Measurements from ENCODE around the gene KLK5. TPM values are rescaled to one million over a fixed set of nuclear protein-coding genes. Genes with fewer than 3 reads are reported as not detected.

The KLK5 gene
- total RNA-seq, 1 experiment from 2014 or later = not detected

DNA sequence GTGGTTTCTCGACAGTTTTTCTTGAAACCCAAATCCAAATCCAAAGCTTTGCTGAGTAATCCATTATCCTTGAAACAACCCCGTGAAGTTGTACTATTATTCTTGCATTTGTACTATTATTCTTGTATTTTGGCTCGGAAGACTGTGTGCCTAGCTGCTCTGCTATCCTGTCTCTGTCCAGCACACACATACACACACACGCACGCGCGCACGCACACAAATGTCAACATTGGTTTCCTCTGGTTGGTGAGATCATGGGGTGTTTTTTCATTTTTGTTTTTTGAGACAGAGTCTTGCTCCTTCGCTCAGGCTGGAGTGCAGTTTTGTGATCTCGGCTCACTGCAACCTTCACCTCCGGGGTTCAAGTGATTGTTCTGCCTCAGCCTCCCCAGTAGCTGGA, 26.7 kb downstream of the KLK5 start:
- Mint-ChIP-seq H3K27me3 (ENCODE audit: low read depth) (peaks cover 47% of the 10 kb centered on the region), H3K4me1 (peaks cover 18 to 19% of the 10 kb centered on the region in 2 experiments), H3K36me3 (ENCODE audit: insufficient read depth in 1 of 3, low read depth in 3 of 3) (no peaks in the 10 kb centered on the region), H3K9me3 (peaks cover 0 to 2% of the 10 kb centered on the region in 2 experiments; a peak in 1 of 5 replicates), H3K4me3 (no peak overlapping the region), H3K27ac (no peak overlapping the region)
- TF ChIP-seq CTCF (conservative IDR thresholded peaks at IDR 0.05) = no peak
- H3K27ac ChIP-seq (ENCODE audit: insufficient read length, low read depth, low read length) = no peak overlapping the region
- no peaks in the 10 kb centered on the region for H3K23me2 ChIP-seq (ENCODE audit: insufficient read length, low read depth, low read length, poor library complexity, severe bottlenecking)
- no peak overlapping the region for H3K4me2 ChIP-seq (ENCODE audit: insufficient read depth, insufficient read length, low read length)
- H3K79me1 ChIP-seq (ENCODE audit: insufficient read depth, low read depth, low read length, poor library complexity, severe bottlenecking) = no peaks in the 10 kb centered on the region
- H2AFZ ChIP-seq (ENCODE audit: low read length) = no peak overlapping the region
- no peaks in the 10 kb centered on the region for H4K20me1 ChIP-seq (ENCODE audit: control insufficient read depth, insufficient read depth, insufficient read length)
- H2BK5ac ChIP-seq (ENCODE audit: insufficient read length, low read length) = no peak overlapping the region
- DNase-seq = no peak
- H3K79me2 ChIP-seq (ENCODE audit: insufficient read depth, low read length) = no peaks in the 10 kb centered on the region
- H4K5ac ChIP-seq (ENCODE audit: insufficient read length, low read depth, low read length) = no peak overlapping the region
- no peak overlapping the region for H3K56ac ChIP-seq (ENCODE audit: insufficient read length, low read depth, low read length)
- H2BK120ac ChIP-seq (ENCODE audit: low read depth, low read length, poor library complexity, severe bottlenecking) = no peak overlapping the region
- H4K8ac ChIP-seq (replicated peaks; ENCODE audit: insufficient read length, low read depth, low read length) = no peak overlapping the region
- H2AK5ac ChIP-seq (ENCODE audit: insufficient read length, low read length) = no peak overlapping the region
- H3K23ac ChIP-seq (ENCODE audit: insufficient read length, low read depth, low read length) = no peak overlapping the region
- H3T11ph ChIP-seq (ENCODE audit: low read length) = no peak overlapping the region
- no peak overlapping the region for H2BK12ac ChIP-seq (ENCODE audit: insufficient read length, low read depth, low read length)
- no peak overlapping the region for H3K14ac ChIP-seq (ENCODE audit: insufficient read depth, low read length)
- H3K4me1 ChIP-seq (ENCODE audit: insufficient read depth, low read length) = no peaks in the 10 kb centered on the region; the same call in 1 of the 2 replicates
- no peak overlapping the region for H3K18ac ChIP-seq (ENCODE audit: insufficient read length, low read depth, low read length)
- H4K91ac ChIP-seq (ENCODE audit: insufficient read length, low read depth, low read length) = no peak overlapping the region
- H2BK20ac ChIP-seq (ENCODE audit: low read depth, low read length, poor library complexity, severe bottlenecking) = no peak overlapping the region
- WGBS (ENCODE audit: extremely low coverage, insufficient read length, low lambda C conversion rate) = no CpG with 5 or more reads among the region's 11 CpGs
- H3K9me3 ChIP-seq (ENCODE audit: control insufficient read depth, low read depth, low read length) = no peaks in the 10 kb centered on the region
- H3K4ac ChIP-seq (ENCODE audit: low read depth, low read length) = no peak overlapping the region
- H3K27me3 ChIP-seq (ENCODE audit: insufficient read depth, low read length) = no peaks in the 10 kb centered on the region
- no peak overlapping the region for H3K9ac ChIP-seq (ENCODE audit: extremely low read depth, insufficient read length, low read length)
- no peak overlapping the region for H2BK15ac ChIP-seq (ENCODE audit: low read depth, low read length)

Data from H9 (cell line).